HEK293T (cell line): ENCODE results near the gene MYOZ1.

Experiments
- CTCF ChIA-PET: fragments of 350-600 bp; formaldehyde crosslinking; extraction: SDS; loops from one replicate; lab custom pipeline; 2021; ENCODE audit warnings: antibody characterized with exemption, inconsistent platforms; lab: Yijun Ruan, JAX
- POLR2A ChIA-PET: fragments of 350-600 bp; formaldehyde crosslinking; extraction: SDS; loops from one replicate; lab custom pipeline; 2020; ENCODE audit warnings: antibody characterized with exemption, inconsistent platforms; lab: Yijun Ruan, JAX
- DNase-seq: peaks from one replicate; pipeline ENCODE4 v3.0.0; 2012; ENCODE audit warnings: mixed read lengths; ENCODE audit errors: extremely low spot score
- ARNT ChIP-seq: fragments of 450-650 bp; IDR thresholded peaks from 2 replicates; pipeline ENCODE4 v1.6.1; 2017; ENCODE audit warnings: mild to moderate bottlenecking
- BHLHE40 ChIP-seq: fragments of 450-650 bp; IDR thresholded peaks from 2 replicates; pipeline ENCODE4 v1.6.1; 2016; ENCODE audit warnings: mild to moderate bottlenecking, moderate library complexity, borderline replicate concordance
- CTBP1 ChIP-seq: fragments of 450-650 bp; IDR thresholded peaks from 2 replicates; pipeline ENCODE4 v1.6.1; 2016; ENCODE audit warnings: borderline replicate concordance
- ELF4 ChIP-seq: fragments of 450-650 bp; IDR thresholded peaks from 2 replicates; pipeline ENCODE4 v1.6.1; 2017; ENCODE audit warnings: antibody characterized with exemption
- FOXA1 ChIP-seq: fragments of 450-650 bp; IDR thresholded peaks from 2 replicates; pipeline ENCODE4 v1.6.1; 2016; ENCODE audit warnings: mild to moderate bottlenecking
- FOXK2 ChIP-seq: fragments of 450-650 bp; IDR thresholded peaks from 2 replicates; pipeline ENCODE4 v1.6.1; 2016; ENCODE audit warnings: mild to moderate bottlenecking
- FOXM1 ChIP-seq: fragments of 450-650 bp; IDR thresholded peaks from 2 replicates; pipeline ENCODE4 v1.6.1; 2017; ENCODE audit warnings: mild to moderate bottlenecking, borderline replicate concordance
- HDGF ChIP-seq: fragments of 450-650 bp; IDR thresholded peaks from 2 replicates; pipeline ENCODE4 v1.6.1; 2017; ENCODE audit warnings: antibody characterized with exemption, borderline replicate concordance
- L3MBTL2 ChIP-seq: fragments of 450-650 bp; conservative IDR thresholded peaks from 2 replicates; pipeline ENCODE4 v1.6.1; 2016; ENCODE audit warnings: mild to moderate bottlenecking
- LEF1 ChIP-seq: fragments of 450-650 bp; IDR thresholded peaks from 2 replicates; pipeline ENCODE4 v1.6.1; 2017; ENCODE audit warnings: mild to moderate bottlenecking, borderline replicate concordance
- NFRKB ChIP-seq: fragments of 450-650 bp; IDR thresholded peaks from 2 replicates; pipeline ENCODE4 v1.6.1; 2016; ENCODE audit warnings: mild to moderate bottlenecking, moderate library complexity
- PKNOX1 ChIP-seq: fragments of 450-650 bp; IDR thresholded peaks from 2 replicates; pipeline ENCODE4 v1.6.1; 2016
- SP1 ChIP-seq: fragments of 450-650 bp; IDR thresholded peaks from 2 replicates; pipeline ENCODE4 v1.6.1; 2017
- SUZ12 ChIP-seq: fragments of 450-650 bp; IDR thresholded peaks from 2 replicates; pipeline ENCODE4 v1.6.1; 2016; ENCODE audit warnings: mild to moderate bottlenecking
- TARDBP ChIP-seq: fragments of 450-650 bp; IDR thresholded peaks from 2 replicates; pipeline ENCODE4 v1.6.1; 2016
- ZNF384 ChIP-seq: fragments of 450-650 bp; IDR thresholded peaks from 2 replicates; pipeline ENCODE4 v1.6.1; 2016

Gene MYOZ1

GRCh38 chr10:73591935-73592699 is 49.2 kb downstream of the MYOZ1 start:
- CTCF ChIA-PET = interaction anchor here (0.6 kb wide), 1 partner anchor 187 kb away, joined by 4 read pairs; no protein-coding TSS in a partner anchor
- POLR2A ChIA-PET = interaction anchor here (1.1 kb wide), 1 partner anchor 9 kb away, joined by 3 read pairs; no protein-coding TSS in a partner anchor
- TF ChIP-seq L3MBTL2 (no peak), ZNF384 (peak; percentile 71; the same call in 1 of the 2 replicates)
- peak; percentile 36 for DNase-seq

GRCh38 chr10:73590881-73591799 is 50.1 kb downstream of the MYOZ1 start, which contains the start of gene USP54:
Gene USP54 (minus strand): TSS chr10:73591342. CDS start chr10:73575658, 15,684 bp downstream.
- ChIA-PET CTCF (interaction anchor here (0.6 kb wide), 1 partner anchor 188 kb away, joined by 4 read pairs; no protein-coding TSS in a partner anchor), POLR2A (interaction anchor here (1.0 to 1.7 kb wide), 4 partner anchors 13 to 35 kb away, joined by 3 to 6 read pairs (median 4); no protein-coding TSS in a partner anchor)
- TF ChIP-seq ZNF384 = no peak
- TF ChIP-seq FOXM1 = no peak
- no peak for TF ChIP-seq HDGF
- TF ChIP-seq CTBP1 = no peak
- TF ChIP-seq SUZ12 = no peak
- no peak for TF ChIP-seq ELF4
- TF ChIP-seq LEF1 = no peak
- TF ChIP-seq L3MBTL2 = no peak
- TF ChIP-seq SP1 = no peak
- no peak for TF ChIP-seq FOXK2
- no peak for TF ChIP-seq ARNT
- no peak for TF ChIP-seq BHLHE40
- TF ChIP-seq TARDBP = no peak
- TF ChIP-seq FOXA1 = no peak
- no peak for TF ChIP-seq PKNOX1
- no peak for TF ChIP-seq NFRKB
- peak; percentile 25 for DNase-seq

DNA sequence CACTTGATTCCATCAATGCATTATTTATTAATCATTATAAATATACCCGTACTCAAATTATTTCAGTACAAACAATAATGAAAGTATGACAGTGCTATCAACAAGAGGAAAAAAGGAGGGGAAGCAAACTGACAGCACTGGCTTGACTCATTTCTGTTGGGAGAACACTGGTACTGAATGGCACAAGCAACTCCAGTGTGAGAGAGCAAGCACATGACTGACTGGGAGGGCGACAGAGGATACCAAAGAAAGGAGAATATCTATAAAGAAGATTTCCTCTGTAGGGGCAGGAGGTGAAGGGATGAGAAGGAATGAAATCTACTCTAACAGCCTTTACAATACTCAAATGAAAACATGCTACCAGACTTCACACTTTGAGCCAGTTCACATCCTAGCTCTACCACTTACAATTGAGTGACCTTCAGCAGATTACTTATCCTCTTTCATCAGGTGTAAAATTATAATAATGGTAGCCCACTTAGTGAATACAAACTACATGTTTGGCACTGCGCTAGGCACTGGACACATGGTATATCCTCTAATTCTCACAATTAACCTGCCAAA is 51.6 kb downstream of the MYOZ1 start:
- ChIA-PET CTCF (no interaction called here), POLR2A (no interaction called here)
- no peak for DNase-seq
- TF ChIP-seq SUZ12 (no peak), CTBP1 (no peak), HDGF (no peak), L3MBTL2 (no peak), ELF4 (no peak), NFRKB (no peak)

GRCh38 chr10:73588656-73589055 is 52.6 kb downstream of the MYOZ1 start:
- TF ChIP-seq SP1 (no peak), ZNF384 (no peak), BHLHE40 (no peak), FOXA1 (no peak), SUZ12 (no peak)
- DNase-seq = no peak
- ChIA-PET CTCF (no interaction called here), POLR2A (no interaction called here)

- ChIA-PET POLR2A (interaction anchor here (1.1 kb wide), 1 partner anchor 40 kb away, joined by 3 read pairs; no protein-coding TSS in a partner anchor), CTCF (interaction anchor here (1.0 to 1.1 kb wide), 2 partner anchors 9 to 38 kb away, joined by 3 to 4 read pairs; no protein-coding TSS in a partner anchor)
- DNase-seq = no peak
- TF ChIP-seq FOXK2 = no peak
- peak; percentile 66 for TF ChIP-seq PKNOX1
Measured at GRCh38 chr10:73586583-73586984, 54.7 kb downstream of the MYOZ1 start.

- POLR2A ChIA-PET = no interaction called here
- TF ChIP-seq FOXA1 = no peak
- no peak for TF ChIP-seq CTBP1
- TF ChIP-seq HDGF = no peak
- no peak for TF ChIP-seq FOXK2
- no peak for TF ChIP-seq FOXM1
- TF ChIP-seq SP1 = no peak
- TF ChIP-seq SUZ12 = no peak
- no peak for TF ChIP-seq ZNF384
- no peak for TF ChIP-seq LEF1
- no peak for TF ChIP-seq PKNOX1
- no peak for TF ChIP-seq ELF4
- TF ChIP-seq ARNT = no peak
- no peak for TF ChIP-seq NFRKB
- DNase-seq = no peak
- CTCF ChIA-PET = interaction anchor here (0.5 kb wide), 1 partner anchor 174 kb away, joined by 5 read pairs; no protein-coding TSS in a partner anchor
Measured at GRCh38 chr10:73585327-73585726, 55.9 kb downstream of the MYOZ1 start.
